GM12878 (cell line): ENCODE measurements around the gene PNLDC1. TPM values are rescaled to one million over a fixed set of nuclear protein-coding genes. Genes with fewer than 3 reads are reported as not detected.

ENCODE experiments used
- ATAC-seq: fragments of 200-7000 bp; cut with Tn5 transposase; 3 replicates; pipeline ENCODE4 v1.9.1; 2020; ENCODE audit warnings: mild to moderate bottlenecking, moderate library complexity
- BruUV-seq: library from RNA; stranded (reverse); fragments of 400-500 nt; replicated peaks from 2 replicates; lab custom pipeline; 2021; lab: Mats Ljungman, UMichigan
- CTCF ChIA-PET: fragments of 300-600 bp; sonication (Branson Sonifier 250); formaldehyde crosslinking; extraction: SDS; loops from one replicate; lab custom pipeline; 2021; ENCODE audit warnings: inconsistent platforms; lab: Yijun Ruan, JAX
- POLR2A ChIA-PET: fragments of 350-600 bp; formaldehyde crosslinking; extraction: SDS; loops from one replicate; lab custom pipeline; 2021; ENCODE audit warnings: inconsistent platforms; lab: Charles Lee
- RAD21 ChIA-PET: fragments of 300-600 bp; sonication (Branson Sonifier 250); formaldehyde crosslinking; loops from one replicate; lab custom pipeline; 2023; ENCODE audit warnings: antibody characterized with exemption; ENCODE audit not compliant: unreplicated experiment; lab: Charles Lee
- SMC1A ChIA-PET: fragments of 300-600 bp; sonication (Branson Sonifier 250); formaldehyde crosslinking; loops from one replicate; lab custom pipeline; 2023; ENCODE audit not compliant: unreplicated experiment, uncharacterized antibody; lab: Charles Lee
- DNase-seq: peaks from one replicate; pipeline ENCODE4 v3.0.0-alpha.2; 2011; ENCODE audit warnings: low read depth, low spot score
- FAIRE-seq: peaks from 3 replicates; lab custom pipeline; 2011; peaks lifted over from hg19 to GRCh38; lab: Jason Lieb, UNC
- H2AFZ ChIP-seq: 2 replicates; pipeline ENCODE4 v1.6.0; 2011; ENCODE audit warnings: low read depth, low read length, control low read depth; ENCODE audit not compliant: control insufficient read depth
- H3K27ac ChIP-seq: 2 replicates; pipeline ENCODE4 v1.5.1; 2011; ENCODE audit warnings: control low read depth; ENCODE audit not compliant: control insufficient read depth, insufficient read depth
- H3K27me3 ChIP-seq, 2 experiments: replicated peaks in 1 of 2; 2 replicates each; pipeline versions ENCODE4 v1.6.0 to v1.6.1; 2011; ENCODE audit warnings: low read length in 1 of 2; ENCODE audit not compliant: control insufficient read depth in 2 of 2, insufficient read depth in 2 of 2
- H3K36me3 ChIP-seq, 2 experiments: 2 replicates each; pipeline ENCODE4 v1.5.1; 2011; ENCODE audit warnings: low read length in 1 of 2; ENCODE audit not compliant: control insufficient read depth in 2 of 2, insufficient read depth in 2 of 2
- H3K4me1 ChIP-seq: 2 replicates; pipeline ENCODE4 v1.6.1; 2011; ENCODE audit warnings: mild to moderate bottlenecking, low read length, moderate library complexity, mixed read lengths; ENCODE audit not compliant: control insufficient read depth, insufficient read depth
- H3K4me2 ChIP-seq: 2 replicates; pipeline ENCODE4 v1.6.0; 2011; ENCODE audit warnings: control low read depth; ENCODE audit not compliant: control insufficient read depth, insufficient read depth
- H3K4me3 ChIP-seq: fragments of 200-600 bp; sonication (generic); 2 replicates; pipeline ENCODE4 v1.5.1; 2016
- H3K79me2 ChIP-seq: 2 replicates; pipeline ENCODE4 v1.6.0; 2011; ENCODE audit warnings: low read length; ENCODE audit not compliant: control insufficient read depth, insufficient read depth
- H3K9ac ChIP-seq: 2 replicates; pipeline ENCODE4 v1.8.0; 2011; ENCODE audit warnings: low read length, control low read depth, mixed read lengths; ENCODE audit not compliant: control insufficient read depth, insufficient read depth
- H3K9me3 ChIP-seq: replicated peaks from 3 replicates; pipeline ENCODE4 v1.5.1; 2011; ENCODE audit warnings: mild to moderate bottlenecking, low read length; ENCODE audit not compliant: control insufficient read depth, insufficient read depth
- H4K20me1 ChIP-seq: 2 replicates; pipeline ENCODE4 v1.6.0; 2011; ENCODE audit not compliant: control insufficient read depth, insufficient read depth
- CUX1 ChIP-seq: IDR thresholded peaks from 2 replicates; pipeline ENCODE4 v1.6.1; 2012; ENCODE audit warnings: improper control_type of control experiment, low read depth, low read length; ENCODE audit not compliant: insufficient replicate concordance
- HDAC2 ChIP-seq: fragments of 200-600 bp; sonication (generic); IDR thresholded peaks from 2 replicates; pipeline ENCODE4 v1.6.1; 2017
- JUNB ChIP-seq: IDR thresholded peaks from 2 replicates; pipeline ENCODE4 v1.6.1; 2016; ENCODE audit warnings: antibody characterized with exemption, mild to moderate bottlenecking
- MEF2B ChIP-seq: fragments of 450-650 bp; IDR thresholded peaks from 2 replicates; pipeline ENCODE4 v1.6.1; 2018; ENCODE audit warnings: mild to moderate bottlenecking, moderate library complexity; ENCODE audit not compliant: partially characterized antibody, poor library complexity, severe bottlenecking
- NRF1 ChIP-seq: conservative IDR thresholded peaks from 2 replicates; pipeline ENCODE4 v1.6.1; 2011; ENCODE audit warnings: mild to moderate bottlenecking, low read depth, low read length, improper control_type of control experiment
- YY1 ChIP-seq: IDR thresholded peaks from 2 replicates; pipeline ENCODE4 v1.6.1; 2011; ENCODE audit warnings: low read depth, mild to moderate bottlenecking, low read length
- WGBS: methylation state at CpG from one replicate; pipeline ENCODE4 v1.1.6; 2016; ENCODE audit warnings: low lambda C conversion rate; ENCODE audit not compliant: insufficient replicate concordance, insufficient coverage; ENCODE audit errors: missing lambda C conversion rate; 5-methylcytosine and 5-hydroxymethylcytosine counted together
- in situ Hi-C: fragments of 300-500 bp; cut with MboI; formaldehyde crosslinking; loops from 9 replicates; pipeline ENCODE4 v1.14.3; 2018; ENCODE audit warnings: mixed read lengths
- intact Hi-C: fragments of 100-400 bp; cut with micrococcal nuclease; formaldehyde crosslinking; loops from one replicate; pipeline ENCODE4 v1.14.2; 2022; ENCODE audit not compliant: unreplicated experiment
- polyA plus RNA-seq, 11 experiments: library from polyadenylated mRNA; depleted of rRNA in 4 of 11; unstranded in 6 of 11; stranded (reverse) in 5 of 11; fragments of >200 nt; fragmentation: Nextera tagmentation in 4 of 11; fragmentation: Illumina TruSeq in 1 of 11; extraction: Ambion mirVana in 4 of 11; extraction: Trizol in 1 of 11; gene quantifications; 1 replicate in 1 of 11; 2 replicates in 10 of 11; pipeline versions ENCODE4 v1.2.1 to v1.2.3, GENCODE V29; 2011 to 2016; ENCODE audit warnings: inconsistent platforms in 2 of 11, missing spikeins in 2 of 11, low read depth in 1 of 11
- total RNA-seq, 4 experiments: library from RNA; depleted of rRNA in 3 of 4; stranded (reverse); fragments of >200 nt in 3 of 4; fragmentation: Illumina TruSeq in 1 of 4; extraction: Trizol in 1 of 4; gene quantifications; 2 replicates each; pipeline versions ENCODE4 v1.2.1 to v1.2.3, GENCODE V29; 2013 to 2021
- TF ChIP-seq, protein P1 (sequence below), 3 experiments: IDR thresholded peaks in 2 of 3; conservative IDR thresholded peaks in 1 of 3; 2 replicates each; pipeline ENCODE4 v1.5.1; 2011; ENCODE audit warnings: low read depth in 3 of 3, low read length in 3 of 3, mild to moderate bottlenecking in 3 of 3, control low read depth in 2 of 3, moderate library complexity in 2 of 3, inconsistent platforms in 1 of 3, mixed read lengths in 1 of 3; ENCODE audit not compliant: control insufficient read depth in 2 of 3, insufficient read depth in 1 of 3; ENCODE audit errors: extremely low read depth in 1 of 3
- TF ChIP-seq, protein P2 (sequence below): fragments of 450-650 bp; IDR thresholded peaks from 2 replicates; pipeline ENCODE4 v1.6.1; 2018; ENCODE audit warnings: borderline replicate concordance, mild to moderate bottlenecking; ENCODE audit not compliant: partially characterized antibody

PNLDC1 gene
- total and polyA plus RNA-seq, 10 of the 15 experiments (the other 5 are each of a cell fraction or from before 2014, with no cell fraction given), result 0.06 to 0.25 (median 0.09) TPM; not detected in 2

DNA sequence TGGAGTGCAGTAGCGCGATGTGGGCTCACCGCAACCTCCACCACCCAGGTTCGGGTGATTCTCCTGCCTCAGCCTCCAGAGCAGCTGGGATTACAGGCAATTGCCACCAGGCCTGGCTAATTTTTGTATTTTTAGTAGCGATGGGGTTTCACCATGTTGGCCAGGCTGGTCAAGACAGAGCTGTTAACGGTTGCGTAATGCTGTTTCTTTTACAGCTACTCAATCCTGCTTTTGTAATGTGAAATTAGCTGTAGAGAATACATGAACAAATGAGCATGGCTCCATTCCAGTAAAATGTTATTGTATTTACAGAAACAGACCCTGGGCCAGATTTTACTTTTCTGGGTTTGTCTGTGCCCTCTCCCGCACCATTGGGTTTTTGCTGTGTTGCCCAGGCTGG is 1.9 kb downstream of the PNLDC1 start:
- CTCF ChIA-PET, result no interaction called here

More for the DNA sequence above, 1.9 kb downstream of the PNLDC1 start:
- Histone ChIP-seq H3K27me3 (no peaks in the 10 kb centered on the region), H3K79me2 (no peaks in the 10 kb centered on the region), H3K4me3 (no peak overlapping the region), H3K36me3 (peaks cover 1 to 20% of the 10 kb centered on the region in 2 experiments; a peak in 3 of 4 replicates), H2AFZ (no peak overlapping the region), H3K9me3 (no peaks in the 10 kb centered on the region), H3K4me2 (no peak overlapping the region), H3K27ac (no peak overlapping the region), H3K9ac (no peak overlapping the region), H3K4me1 (no peaks in the 10 kb centered on the region), H4K20me1 (no peaks in the 10 kb centered on the region)
- no peak for DNase-seq
- TF ChIP-seq NRF1 (no peak), CUX1 (no peak), MEF2B (no peak), JUNB (no peak), HDAC2 (no peak), YY1 (no peak)
- TF ChIP-seq, protein P1, sequence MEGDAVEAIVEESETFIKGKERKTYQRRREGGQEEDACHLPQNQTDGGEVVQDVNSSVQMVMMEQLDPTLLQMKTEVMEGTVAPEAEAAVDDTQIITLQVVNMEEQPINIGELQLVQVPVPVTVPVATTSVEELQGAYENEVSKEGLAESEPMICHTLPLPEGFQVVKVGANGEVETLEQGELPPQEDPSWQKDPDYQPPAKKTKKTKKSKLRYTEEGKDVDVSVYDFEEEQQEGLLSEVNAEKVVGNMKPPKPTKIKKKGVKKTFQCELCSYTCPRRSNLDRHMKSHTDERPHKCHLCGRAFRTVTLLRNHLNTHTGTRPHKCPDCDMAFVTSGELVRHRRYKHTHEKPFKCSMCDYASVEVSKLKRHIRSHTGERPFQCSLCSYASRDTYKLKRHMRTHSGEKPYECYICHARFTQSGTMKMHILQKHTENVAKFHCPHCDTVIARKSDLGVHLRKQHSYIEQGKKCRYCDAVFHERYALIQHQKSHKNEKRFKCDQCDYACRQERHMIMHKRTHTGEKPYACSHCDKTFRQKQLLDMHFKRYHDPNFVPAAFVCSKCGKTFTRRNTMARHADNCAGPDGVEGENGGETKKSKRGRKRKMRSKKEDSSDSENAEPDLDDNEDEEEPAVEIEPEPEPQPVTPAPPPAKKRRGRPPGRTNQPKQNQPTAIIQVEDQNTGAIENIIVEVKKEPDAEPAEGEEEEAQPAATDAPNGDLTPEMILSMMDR (IDR thresholded peaks at IDR 0.05 in 2 of 3, conservative IDR thresholded peaks at IDR 0.05 in 1 of 3; ENCODE audit: control insufficient read depth in 2 of 3, extremely low read depth in 1 of 3, insufficient read depth in 1 of 3, low read depth in 3 of 3, low read length in 3 of 3), result no peak
- TF ChIP-seq, protein P2, sequence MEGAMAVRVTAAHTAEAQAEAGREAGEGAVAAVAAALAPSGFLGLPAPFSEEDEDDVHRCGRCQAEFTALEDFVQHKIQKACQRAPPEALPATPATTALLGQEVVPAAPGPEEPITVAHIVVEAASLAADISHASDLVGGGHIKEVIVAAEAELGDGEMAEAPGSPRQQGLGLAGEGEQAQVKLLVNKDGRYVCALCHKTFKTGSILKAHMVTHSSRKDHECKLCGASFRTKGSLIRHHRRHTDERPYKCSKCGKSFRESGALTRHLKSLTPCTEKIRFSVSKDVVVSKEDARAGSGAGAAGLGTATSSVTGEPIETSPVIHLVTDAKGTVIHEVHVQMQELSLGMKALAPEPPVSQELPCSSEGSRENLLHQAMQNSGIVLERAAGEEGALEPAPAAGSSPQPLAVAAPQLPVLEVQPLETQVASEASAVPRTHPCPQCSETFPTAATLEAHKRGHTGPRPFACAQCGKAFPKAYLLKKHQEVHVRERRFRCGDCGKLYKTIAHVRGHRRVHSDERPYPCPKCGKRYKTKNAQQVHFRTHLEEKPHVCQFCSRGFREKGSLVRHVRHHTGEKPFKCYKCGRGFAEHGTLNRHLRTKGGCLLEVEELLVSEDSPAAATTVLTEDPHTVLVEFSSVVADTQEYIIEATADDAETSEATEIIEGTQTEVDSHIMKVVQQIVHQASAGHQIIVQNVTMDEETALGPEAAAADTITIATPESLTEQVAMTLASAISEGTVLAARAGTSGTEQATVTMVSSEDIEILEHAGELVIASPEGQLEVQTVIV, result no peak
- SMC1A ChIA-PET, result no interaction called here
- no peak for ATAC-seq
- intact Hi-C loops, result no loop called here
- POLR2A ChIA-PET, result interaction anchor here (1.0 kb wide), 1 partner anchor 12 kb away, joined by 5 read pairs; the partner anchor contains the start of gene MRPL18
- no TSS peak for BruUV-seq
- in situ Hi-C loops, result no loop called here
- RAD21 ChIA-PET, result no interaction called here
- FAIRE-seq, result no peak
- WGBS, result 97% methylated on average over 8 of the region's 8 CpGs
